Measurements from ENCODE around the gene GGT6.

GGT6 gene

GRCh38 chr17:4539576-4540223, 20.7 kb downstream of the GGT6 start:
- DNase-seq: no peak

DNA sequence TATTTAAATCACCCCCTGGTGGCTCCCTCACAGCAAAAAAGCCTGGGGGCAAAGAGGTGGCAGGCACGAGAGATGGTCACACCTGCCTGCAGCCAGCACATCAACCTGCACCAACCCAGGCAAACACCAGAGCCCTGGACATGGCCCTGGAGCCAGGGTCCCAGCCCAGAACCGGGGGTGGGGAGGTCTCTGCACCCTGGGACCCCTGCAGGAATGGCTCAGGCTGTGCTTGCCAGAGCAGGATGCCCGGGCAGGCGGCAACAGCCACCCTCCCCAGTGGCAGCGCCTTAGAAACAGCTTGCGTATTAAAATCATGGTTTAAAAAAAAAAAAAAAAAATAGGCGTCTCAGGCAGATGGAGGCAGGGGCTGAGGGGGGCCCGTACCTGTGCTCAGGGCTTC, 21.4 kb downstream of the GGT6 start:
- no peak for DNase-seq

DNA sequence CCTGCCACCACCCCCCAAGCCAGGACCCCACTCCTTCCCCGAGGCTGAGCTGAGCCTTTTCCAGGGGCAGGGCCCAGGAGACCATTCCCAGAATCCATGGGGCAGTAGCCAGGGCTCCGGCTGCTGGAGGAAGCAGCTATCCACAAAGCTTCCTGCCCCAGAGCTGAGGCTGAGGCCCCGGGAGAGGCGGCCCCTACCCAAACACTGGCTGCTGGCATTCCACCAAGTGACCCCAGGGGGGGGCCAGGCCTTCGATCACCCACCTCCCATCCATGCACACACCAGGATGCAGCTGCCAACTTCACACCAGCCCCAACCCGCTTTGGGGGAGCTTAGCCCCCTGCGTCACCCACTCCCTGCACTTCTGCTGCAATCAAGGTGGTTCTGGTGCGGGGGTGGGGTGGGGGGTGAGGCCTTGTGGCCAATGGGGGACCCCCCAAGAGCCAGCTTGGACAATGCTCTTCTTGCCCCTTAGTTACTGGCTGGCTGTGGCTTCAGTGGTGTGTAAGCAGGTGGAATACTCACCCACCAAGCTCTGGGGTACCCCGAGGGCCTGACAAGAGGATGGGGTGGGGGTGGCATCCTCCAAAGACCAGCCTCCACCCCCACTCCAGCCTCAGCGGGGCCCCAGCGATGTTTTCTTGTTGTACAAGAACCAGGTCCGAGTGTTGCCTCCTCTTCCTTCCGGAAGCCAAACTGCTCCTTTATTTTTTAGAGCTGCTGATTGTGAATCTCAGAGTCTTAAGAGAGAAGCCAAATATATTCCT, 22.0 kb downstream of the GGT6 start:
- DNase-seq: no peak

DNA sequence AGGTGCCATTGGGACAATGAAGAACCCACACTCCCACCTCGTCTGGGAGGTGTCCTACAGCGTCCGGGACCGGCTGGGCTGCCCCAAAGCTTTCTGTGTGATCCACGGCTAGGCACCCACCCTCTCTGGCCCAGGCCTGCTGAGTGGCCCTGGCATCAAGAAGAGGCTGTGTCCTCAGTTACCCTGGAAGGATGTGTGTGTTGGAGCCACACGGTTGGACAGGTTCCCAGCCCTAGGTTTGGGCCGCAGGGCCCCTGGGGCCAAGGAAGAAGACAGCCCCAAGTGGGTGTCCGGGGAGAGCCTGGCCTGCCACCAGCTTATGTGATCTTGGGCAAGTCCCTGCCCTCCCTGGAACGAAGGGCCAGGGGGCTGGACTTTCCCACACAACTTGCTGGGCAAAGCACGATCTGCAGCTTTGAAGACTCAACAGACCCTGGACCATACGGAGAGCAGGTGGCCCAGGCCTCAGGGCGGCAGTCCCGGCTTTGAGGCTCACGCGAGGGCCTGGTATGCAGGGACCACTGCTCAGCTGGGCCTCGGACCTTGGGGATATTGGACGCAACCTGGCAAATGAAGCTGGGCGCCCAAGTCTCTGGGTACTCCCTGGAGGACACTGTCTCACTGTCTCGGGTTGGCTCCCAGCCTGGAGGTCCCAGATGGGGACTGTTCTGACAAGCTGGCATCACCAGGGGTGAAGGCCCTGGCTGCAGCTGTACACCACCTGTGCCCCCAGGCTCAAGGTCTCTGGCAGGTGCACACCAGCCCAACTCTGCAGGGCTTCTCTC, 22.7 kb downstream of the GGT6 start:
- peak in 50 of 58 donors; percentile 22 to 88 (median 60) for DNase-seq

DNA sequence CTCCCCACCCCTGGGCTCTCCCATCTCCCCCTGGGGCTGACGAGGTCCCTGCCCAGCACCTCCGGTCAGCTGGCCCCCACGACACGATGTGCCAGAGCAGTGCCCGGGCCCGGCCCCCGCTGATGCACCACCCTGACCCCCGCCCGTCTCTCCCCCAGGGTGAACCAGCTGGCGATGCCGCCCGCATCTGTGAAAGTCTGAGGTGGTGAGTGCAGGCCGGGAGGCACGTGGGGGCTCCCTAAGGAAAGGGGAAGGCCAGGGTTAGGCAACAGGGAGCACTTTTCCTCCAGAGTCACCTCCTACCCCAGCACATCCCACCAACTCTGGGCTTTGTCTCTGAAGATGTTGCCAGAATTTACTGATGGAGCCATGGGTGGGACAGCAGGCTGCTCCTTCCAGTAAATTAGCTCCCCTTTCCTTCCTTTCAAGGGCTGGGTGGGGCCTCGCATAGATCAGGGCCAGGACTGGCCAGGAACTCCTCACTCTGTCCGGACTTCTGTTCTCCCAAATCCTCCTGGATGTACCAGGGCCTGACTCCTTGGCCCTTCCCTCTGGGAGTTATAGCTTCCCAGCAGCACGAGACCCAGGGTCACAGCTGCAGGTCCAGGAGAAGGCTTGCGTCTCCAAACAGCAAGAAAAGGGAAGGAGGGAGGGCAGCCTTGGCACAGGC, 23.5 kb downstream of the GGT6 start:
- peak in 8 of 58 donors; percentile 13 to 66 (median 53) for DNase-seq

DNA sequence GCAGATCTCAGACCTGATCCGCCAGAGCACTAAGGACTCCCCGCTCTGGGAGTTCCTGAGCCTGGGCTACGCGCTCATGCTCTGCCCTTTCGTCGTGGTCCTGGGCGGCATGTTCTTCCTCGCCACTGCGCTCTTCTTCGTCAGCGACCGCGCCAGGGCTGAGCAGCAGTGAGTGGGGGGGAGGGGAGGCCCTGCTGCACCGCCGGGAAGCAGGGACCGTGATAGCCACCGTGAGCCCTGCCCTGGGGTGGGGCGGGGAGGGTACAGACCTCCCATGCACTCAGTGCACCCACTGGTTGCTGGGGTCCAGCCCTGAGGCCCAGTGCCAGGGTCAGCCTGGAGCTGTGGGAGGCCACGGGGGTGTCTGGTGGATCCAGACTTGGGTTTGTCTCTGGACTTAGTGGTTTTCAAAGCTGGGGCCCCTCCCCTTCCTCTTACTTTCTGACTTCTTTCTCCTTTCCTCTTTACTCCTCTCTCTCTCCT, 24.1 kb downstream of the GGT6 start:
- peak in 12 of 58 donors; percentile 21 to 66 (median 35) for DNase-seq

DNA sequence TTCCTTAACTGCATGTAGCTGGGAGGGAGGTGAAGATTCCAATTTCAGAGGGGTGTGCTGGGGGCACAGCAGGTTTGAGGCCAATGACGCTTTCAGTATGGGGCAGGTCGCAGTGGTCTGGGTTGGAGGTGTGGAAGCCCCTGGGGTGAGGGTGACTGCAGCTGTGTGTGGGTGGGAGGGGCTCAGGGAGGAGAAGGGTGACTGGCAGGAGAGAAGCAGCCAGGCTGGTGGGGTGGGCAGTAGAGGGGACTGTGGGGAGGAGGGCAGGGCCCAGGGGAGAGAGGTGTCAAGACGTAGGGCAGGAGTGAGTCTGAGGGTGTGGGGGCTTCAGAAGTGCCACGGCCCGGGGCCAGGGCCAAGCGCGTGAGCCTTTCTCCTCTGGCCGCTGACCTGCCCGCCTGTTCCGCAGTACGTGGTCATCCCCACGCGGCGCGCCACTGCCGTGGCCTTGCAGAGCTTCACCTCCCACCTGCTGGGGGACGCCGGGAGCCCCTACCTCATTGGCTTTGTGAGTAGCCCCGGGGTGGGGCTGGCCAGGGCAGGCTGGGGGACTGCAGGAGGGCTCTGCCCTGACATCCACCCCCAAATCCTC, 24.6 kb downstream of the GGT6 start:
- DNase-seq: no peak

DNA sequence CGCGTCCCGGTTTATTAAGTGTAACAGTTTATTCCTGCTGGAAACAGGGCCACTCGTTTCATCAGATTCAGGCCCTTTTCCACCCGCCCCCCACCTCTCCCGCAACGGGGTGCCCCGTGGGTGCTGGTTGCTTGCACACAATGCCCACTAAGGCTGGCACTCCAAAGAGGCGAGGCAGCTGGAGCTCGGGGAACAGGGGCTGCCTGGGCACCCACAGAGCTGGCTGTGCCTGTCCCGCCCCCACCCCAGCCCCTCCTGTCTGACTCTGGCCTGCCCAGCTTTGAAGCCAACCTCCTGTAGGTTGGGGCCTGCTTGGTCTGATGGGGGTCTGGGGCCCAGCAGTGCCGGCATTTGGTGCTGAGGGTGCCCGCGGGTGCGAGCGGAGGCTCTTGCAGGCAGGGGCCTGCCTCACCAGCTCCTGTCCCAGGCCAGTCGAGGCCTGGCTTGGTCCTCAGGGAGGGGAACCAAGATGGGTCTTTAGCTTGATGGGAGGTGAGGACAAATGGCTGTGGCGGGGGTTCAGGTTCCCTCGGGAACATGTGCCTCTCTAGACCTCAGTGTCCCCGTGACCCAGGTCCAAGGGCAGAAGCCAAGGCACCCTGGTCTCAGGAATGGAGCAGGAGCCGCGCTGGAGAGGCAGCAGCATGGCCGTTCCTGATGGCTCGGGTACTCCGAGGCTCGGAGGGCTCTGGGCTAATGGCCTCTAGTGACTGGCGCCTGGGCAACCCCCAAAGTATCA, 25.3 kb downstream of the GGT6 start:
- DNase-seq: peak in 18 of 58 donors; percentile 8 to 71 (median 50)

DNA sequence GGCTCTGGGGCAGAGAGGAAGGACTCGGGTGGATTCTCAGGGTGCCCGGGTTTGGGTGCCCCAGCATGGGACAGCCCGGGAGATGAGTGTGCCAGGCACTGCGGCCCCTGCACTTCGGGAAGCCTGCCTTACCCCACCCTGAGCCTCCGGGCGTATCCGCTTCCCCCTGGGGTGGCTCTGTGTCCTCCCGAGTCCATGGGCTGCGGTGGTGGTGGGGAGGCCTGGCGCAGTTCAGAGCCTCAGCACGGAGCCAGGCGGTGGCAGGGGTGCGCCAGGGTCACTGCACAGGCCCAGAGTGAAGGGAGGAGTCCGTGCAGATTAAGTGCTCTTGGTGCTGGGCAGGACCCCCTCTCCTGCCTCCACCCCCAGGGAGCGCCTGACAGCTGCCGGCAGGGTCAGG, 25.9 kb downstream of the GGT6 start:
- DNase-seq: peak in 10 of 58 donors; percentile 52 to 81 (median 68)

GRCh38 chr17:4533523-4534504, 26.6 kb downstream of the GGT6 start:
- peak in 57 of 58 donors; percentile 16 to 97 (median 84) for DNase-seq

DNA sequence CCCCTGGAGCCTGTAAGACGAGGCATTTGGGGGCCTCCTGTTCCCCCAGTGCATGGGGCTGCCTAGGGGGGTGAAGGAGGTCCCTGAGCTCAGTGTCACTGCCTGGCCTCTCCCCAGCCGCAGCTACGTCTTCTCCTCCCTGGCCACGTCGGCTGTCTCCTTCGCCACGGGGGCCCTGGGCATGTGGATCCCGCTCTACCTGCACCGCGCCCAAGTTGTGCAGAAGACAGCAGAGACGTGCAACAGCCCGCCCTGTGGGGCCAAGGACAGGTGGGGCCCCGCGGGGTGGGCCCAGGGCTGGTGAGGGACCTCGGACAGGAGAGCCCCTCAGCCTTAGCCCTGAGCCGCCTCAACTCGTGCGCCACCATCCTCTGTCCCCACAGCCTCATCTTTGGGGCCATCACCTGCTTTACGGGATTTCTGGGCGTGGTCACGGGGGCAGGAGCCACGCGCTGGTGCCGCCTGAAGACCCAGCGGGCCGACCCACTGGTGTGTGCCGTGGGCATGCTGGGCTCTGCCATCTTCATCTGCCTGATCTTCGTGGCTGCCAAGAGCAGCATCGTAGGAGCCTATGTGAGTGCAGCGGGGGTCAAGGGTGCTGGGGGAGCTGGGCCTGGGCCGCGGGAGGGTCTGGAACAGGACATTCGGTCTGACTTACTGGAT, 27.4 kb downstream of the GGT6 start:
- DNase-seq: no peak

GRCh38 chr17:4531988-4532736, 28.2 kb downstream of the GGT6 start:
- no peak for DNase-seq

DNA sequence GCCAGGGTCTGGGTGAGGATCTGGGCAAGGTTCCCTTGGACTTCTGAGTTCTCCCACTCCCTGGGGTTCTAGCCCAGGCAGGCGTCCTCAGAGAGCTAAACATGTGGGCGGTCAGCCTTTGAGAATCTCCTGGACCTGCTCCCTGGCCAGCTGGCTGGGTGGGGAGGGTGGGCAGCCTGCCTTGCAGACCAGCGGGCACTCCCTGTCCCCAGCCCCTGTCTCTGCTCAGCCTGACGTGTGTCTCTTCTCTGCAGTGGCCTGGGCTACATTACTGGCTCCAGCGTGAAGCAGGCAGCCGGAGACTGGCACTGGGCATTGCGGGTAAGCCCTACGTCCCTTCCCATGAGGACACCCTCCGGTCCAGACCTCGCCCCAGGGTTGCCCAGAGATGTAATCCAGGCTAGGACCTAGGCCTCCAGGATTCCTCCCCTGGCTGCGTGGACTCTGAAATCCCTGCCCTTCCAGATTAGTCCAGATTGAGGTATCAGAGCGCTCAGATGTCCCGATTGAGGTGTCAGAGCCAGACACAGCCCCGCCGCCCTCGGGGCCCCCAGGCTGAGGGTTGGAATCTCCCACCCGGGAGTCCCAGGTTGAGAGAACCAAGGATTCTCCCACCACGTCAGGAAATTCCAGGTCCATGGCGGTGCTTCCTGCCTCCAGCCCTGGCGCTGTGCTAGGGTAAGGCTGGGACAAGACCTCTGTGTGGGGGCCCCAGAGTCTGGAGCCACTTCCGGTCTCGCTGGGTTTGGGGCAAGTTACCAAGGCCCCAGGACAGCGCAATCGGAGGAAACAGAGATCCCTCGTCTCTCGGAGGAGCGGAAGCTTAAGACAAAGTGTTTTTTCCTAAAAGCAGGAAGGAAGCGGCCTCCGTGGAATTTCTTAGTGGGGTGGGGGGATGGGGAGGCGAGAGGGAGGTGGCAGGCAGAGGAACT, 29.3 kb downstream of the GGT6 start:
- peak in 7 of 58 donors; percentile 10 to 43 (median 39) for DNase-seq

GRCh38 chr17:4529533-4530152, 30.7 kb downstream of the GGT6 start:
- no peak for DNase-seq

DNA sequence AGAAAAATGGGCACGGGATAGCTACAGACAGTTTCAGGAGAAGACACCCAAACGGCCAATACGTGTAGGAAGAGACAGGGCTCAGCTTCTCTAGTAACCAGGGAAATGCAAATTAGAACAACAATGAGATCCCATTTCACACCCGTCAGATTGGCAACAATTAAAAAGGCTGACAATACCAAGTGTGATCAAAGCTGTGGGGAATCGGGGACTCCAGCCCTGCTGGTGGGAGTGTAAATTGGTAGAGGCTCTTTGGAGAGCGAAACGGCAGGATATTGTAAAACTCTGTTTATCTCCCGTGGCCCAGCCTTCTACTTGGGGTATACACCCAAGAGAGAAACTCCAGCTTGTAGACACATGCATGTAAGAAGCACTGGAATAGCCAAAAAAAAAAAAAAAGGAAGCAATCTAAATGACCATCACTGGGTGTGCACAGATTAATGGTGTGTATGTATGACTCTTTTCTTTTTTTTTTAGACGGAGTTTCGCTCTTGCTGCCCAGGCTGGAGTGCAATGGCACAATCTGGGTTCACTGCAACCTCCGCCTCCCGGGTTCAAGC, 32.7 kb downstream of the GGT6 start:
- DNase-seq: no peak

- DNase-seq: no peak
These were observed 33.2 kb downstream of the GGT6 start for GRCh38 chr17:4527134-4527533.

Measured in anterior cingulate cortex (tissue), 58 donors.